Islet precursor cell (in vitro differentiated cells): ENCODE results near the gene SNPH.

Experiments
- DNase-seq: peaks from one replicate; pipeline ENCODE4 v3.0.0-alpha.2; 2018

Gene SNPH

DNA sequence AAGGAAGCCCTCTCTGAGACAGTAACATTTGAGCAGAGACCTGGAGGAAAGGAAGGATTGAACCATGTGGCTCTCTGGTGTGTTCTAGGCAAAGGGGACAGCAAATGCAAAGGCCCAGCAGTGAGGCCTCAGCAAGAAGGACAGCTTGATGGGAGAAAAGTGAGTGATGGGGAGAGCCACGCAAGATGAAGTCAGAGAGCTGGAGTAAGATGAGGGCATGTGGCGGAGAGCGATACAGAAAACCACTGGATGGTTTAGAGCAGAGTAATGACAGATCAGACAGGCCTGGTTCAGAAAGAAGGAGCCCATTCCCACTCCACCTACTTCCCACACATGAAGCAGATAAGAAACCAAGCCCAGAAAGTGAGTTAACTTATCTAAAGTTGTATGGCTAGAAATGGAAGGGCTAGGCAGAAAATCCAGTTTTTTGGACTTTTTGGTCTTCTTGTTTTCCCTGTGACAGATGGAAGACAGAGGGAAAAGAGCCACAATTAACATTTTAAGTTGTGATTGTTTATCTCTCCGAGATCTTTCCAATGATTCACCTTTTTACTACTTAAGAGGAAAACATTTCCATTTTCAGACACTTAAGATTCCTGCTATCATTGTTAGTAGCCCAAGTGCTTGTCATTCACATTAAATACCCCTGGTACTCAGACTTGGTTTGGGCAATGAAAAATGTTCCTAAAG is 723 bp upstream of the SNPH start:
- DNase-seq = no peak

DNA sequence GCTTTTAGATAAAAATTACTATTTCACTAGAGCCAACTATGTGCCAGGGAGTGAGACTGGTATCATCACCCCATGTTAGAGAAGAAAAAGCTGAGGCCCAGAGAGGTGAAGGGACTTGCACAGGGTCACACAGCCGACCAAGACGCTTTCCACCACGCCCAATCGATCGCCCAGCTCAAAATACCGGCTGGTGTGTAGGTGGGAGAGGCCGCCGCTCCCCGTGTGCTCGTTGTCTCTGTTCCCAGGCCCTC is 253 bp upstream of the SNPH start:
- no peak for DNase-seq

DNA sequence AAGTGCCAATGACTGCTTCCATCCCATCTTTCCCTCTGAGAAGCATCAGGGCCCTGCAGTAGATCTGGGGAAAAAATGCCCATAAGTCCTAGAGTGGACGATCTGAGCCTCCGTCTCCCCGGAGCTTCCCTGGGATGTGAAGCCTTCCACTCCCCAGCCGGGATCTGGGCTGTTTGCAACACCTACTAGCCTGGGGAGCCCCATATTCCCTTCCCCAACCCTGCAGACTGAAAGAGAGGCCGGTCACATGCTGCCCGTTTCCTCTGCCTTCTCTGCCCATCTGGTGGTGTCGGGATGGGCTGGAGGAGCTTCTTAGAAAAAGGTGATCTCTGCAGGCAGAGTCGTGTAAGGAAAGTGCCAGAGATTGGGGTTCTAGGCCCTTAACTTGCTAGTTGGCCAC is 1.1 kb downstream of the SNPH start:
- DNase-seq = no peak

DNA sequence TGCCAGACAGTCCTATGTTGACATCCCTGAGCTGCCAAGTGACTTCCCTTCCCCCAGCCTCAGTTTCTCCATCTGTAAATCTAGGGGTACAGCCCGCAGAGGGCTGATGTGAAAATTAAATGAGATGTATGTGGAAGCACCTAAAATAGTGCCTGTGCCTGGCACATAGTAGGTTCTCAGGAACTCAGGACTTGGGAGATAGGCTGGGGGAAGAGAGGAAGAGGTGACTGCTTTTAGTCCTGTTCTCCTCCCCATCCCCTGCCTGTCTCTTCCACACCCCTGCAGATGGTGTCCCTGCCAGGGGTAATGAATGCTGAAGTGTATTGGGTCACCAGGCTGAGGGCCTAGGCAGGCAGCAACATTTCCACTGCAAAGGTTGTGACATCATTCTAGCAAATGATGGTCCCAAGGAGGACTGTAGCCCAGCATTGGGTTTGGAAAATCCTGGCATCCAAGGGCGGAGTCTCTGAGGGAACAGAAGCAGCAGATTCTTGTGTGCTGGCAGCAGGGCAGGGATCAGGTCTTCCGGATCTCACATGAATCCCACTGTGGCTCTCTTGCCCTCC is 1.8 kb downstream of the SNPH start:
- no peak for DNase-seq

DNA sequence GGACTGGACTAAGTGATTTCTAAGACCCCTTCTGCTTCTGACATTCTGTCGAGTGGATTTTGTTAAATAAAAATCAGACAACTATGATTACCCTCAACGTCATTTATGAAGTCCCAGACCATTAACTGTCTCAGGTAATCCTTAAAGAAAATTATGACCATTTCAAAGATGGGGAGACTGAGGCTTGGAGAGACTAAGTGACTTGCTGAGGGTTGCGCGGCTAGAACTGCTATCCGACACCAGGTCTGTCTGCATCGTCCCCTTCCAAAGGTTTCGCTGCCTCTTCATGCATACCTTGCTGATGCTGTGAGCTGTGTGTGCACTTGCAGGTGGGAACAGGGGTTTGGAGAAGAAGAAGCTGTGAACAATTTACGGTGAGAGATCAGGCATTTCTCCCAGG is 3.1 kb downstream of the SNPH start:
- DNase-seq = no peak

DNA sequence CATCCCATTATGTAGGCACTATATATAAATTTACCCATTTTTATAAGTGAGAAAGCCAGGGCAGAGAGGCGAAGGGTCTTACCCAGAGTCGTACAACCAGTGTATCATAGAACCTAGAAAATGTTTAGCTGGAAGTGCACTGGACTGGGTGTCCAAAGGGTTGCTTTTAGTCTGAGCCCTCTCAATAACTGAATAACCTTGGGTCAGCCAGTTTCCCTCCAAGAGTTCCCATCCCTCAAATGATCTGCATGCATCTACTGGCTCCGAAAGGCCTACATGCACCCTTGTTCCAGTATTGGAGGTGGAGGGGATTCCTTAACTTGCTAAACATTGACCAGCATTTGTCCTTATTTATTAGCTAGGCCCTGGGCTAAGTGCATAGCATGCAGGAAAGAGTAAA is 3.8 kb downstream of the SNPH start:
- DNase-seq = no peak

DNA sequence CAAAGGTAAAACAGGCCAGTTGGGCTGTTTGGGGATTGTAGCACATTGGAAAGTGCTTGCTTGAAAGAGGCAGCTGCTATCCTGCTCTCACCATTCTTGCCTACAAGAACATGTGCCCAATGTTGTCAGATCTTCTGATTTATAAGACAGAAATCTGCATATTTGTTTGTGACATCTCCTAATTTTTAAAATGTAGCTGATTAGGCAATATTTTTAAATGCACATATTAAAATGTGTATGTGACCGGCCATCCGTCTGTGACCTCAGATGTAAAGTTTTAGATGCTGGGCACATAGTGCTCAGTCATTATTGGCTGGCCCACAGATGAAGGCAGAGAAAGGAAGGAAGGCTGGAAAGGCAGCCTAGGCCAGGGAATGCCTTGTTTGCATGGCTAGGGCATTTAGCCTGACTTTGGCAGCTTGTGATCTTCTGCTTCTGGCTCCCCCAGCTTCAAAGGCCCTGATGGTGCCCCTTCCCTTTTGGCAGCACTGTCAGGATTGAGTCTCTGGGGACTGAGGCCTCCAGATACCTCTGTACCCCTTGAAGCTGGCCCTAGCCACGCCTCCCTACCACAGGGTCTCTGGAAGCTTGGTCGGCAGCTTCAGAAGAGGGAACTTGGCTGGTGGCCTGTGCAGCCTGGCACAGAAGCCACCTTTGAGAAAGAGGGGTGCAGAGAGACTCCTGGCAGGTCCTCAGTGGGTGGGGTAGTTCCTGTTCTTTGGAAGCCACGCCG is 6.4 kb downstream of the SNPH start:
- DNase-seq = no peak

DNA sequence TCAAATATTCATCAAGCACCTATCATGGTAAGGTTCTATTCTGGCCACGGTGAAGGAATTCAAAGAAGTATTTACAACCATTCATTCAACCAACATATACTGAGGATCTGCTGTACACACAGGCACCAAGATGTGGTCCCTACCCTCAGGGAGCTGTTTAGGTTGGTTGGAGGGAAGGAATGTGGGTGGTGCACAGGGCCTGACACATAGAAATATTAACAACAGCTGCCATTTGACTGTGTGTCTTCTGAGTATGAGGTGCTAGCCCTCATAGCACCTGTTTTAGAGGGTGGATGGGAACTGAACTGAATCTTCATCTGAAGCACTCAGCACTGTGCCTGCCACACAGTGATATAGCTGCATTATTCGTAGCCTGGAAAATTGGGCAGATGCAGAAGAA is 7.3 kb downstream of the SNPH start:
- DNase-seq = no peak

DNA sequence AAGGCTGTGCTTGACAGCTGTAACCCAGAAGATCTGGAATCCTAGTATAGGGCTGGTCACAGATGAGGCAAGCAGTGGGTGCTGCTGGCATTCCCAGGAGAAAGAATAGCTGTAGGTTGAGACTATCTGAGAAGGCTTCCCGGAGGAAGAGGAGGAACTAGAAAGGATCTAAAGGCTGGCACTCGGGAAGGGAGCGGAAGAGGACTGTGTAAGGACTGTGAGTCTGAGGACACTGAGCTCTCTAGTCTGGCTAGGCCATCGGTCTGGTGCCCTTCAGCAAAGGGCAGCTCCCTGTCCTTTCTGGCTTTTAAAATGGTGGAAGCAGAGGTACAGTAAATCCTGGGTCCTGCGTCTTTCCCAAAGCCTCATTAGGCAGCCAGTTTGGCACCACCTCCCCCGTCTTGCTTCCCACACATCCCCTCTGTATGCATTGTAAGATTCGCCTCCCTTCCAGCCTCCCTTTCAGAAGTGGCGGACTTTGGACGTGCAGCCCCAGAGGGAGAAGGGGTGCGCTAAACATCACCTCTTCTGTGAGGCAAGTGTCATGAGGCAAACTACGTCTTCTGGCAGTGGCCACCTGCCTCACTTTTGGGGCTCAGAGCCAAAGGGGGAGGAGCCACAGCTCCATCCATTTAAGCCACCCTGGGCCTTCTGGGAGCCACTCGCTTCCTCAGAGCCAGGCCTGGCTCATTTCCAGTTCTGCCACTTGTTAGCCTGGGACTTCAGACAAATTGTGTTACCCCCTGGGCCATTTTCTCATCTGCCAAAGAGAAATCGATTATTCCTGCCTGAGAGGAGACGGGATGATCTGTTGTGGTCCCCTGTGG is 8.6 kb downstream of the SNPH start:
- no peak for DNase-seq

DNA sequence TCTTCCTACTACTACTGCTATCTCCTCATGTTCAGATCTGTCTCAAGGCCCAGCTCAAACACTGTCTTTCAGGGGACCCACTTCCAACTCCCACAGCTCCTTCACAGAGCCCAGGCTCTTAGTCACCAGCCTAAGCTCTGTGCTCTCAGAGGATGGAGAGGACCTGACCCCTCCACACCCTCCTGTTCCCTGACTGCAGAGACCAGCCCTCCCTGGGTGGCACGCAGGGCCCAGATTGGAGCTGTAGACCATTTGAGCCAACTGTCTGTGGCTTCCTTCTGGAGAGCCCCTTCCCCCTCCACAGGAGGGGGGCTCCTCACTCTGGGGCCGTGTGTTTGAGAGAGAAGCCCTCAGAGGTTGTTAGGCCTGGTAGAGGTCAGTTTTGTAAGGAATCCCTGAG is 9.8 kb downstream of the SNPH start:
- no peak for DNase-seq

DNA sequence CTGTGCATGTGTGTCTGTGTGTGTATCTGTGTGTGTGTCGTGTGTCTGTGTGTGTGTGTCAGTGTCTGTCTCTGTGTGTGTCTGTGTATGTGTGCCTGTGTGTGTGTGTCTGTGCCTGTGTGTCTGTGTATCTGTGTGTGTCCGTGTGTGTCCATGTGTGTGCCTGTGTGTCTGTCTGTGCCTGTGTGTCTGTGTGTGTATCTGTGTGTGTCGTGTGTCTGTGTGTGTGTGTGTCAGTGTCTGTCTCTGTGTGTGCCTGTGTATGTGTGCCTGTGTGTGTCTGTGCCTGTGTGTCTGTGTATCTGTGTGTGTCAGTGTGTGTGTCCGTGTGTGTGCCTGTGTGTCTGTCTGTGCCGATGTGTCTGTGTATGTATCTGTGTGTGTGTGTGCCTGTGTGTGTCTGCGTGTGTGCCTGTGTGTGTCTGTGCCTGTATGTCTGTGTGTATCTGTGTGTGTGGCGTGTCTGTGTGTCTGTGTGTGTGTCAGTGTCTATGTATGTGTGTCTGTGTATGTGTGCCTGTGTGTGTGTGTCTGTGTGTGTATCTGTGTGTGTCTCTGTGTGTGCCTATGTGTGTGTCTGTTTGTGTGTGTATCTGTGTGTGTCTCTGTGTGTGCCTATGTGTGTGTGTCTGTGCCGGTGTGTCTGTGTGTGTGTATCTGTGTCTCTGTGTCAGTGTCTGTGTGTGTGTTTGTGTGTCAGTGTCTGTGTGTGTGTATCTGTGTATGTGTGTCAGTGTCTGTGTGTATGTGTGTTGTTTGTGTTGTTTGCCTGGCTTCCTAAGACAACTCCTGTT is 11.6 kb downstream of the SNPH start:
- peak; percentile 31 for DNase-seq

DNA sequence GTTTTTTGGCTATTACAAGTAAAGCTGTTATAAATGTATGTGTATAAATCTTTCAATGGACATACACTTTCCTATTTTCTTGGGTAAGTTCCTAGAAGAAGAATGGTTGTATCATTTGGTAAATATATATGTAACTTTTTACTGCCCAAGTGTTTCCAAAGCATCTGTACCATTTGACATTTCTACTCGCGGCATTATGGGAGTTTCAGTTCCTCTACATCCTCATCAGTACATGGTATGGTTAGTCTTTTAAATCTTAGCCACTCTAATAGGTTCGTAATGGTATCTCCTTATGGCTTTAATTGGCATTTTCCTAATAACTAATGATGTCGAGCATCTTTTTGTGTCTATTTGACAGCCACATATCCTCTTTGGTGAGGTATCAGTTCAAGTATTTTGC is 12.9 kb downstream of the SNPH start:
- no peak for DNase-seq

DNA sequence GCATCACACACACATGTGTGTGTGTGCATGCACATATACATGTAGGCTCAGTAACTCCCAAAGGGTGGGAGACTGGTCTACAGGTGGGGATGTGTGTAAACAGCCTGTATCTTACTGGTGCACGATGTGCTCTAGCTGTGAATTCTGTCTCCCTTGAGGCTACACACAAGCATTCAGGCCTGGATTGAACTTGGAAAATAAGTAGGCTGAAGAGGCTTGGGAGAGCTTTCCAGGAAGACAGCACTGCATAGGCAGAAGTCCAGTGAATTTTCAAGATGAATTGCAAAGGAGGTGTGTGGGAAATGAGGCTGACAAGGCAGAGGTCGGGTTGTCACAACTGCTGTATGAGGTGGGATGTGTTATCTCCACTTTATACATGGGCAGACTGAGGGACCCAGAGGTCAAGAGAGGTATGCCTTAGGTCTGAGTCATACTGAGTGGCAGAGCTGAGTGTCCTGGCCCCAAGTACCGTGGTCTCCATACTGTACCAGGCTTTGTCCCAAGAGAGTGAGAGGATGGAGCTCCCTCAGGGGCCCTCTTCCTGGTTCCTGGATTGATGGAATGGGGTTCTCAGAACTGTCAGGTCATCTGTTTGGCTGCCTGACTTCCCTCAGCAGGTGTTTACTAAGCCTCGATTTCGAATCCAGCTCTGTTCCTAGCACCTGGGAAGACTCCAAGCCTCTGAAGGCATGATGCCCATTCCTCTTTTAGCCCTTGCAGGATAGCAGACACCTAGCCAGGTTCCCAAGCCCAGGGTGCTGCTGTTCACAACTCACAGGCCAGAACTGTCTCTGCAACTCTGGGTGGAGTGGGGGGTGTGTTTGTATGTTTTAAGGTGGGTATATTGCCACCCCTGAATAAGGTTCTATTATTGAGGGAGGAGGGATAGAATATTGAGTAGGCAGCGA is 14.4 kb downstream of the SNPH start:
- peak; percentile 45 for DNase-seq

DNA sequence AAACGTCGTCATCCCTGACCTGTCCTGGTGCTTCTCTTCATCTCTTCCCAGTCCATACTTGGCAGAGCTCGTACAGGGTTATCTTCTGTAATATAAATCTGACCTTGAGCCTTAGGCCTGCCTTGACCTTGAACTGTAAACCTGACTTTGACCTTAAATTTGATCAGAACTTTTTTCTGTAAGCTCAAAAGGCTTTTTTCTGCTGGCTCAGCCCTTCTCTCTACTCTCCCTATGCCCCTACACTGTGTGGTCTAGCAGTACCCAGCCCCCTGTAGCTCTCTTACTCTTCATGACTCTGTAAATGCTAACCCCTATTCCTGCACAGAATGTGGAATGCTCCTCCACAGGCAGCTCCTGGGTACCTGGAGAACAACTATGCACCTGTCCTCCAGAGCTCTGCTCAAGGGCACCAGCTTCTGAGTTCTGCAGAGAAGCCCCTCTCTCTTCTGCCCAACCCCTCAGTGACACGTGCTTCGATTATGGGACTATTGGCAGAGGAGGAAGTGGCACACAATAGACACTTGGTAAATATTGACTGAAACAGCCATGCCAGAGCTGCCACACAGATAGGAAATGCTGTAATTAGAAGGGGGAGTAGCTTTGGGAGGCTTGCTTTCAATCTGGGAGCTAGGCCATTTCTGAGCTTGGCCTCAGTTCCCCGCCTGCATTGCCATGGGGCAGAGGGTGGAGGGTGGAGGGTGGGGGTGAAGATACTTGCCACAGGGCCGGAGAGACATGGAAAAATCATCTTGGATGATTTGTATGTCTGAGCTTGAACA is 15.4 kb downstream of the SNPH start:
- peak; percentile 27 for DNase-seq

DNA sequence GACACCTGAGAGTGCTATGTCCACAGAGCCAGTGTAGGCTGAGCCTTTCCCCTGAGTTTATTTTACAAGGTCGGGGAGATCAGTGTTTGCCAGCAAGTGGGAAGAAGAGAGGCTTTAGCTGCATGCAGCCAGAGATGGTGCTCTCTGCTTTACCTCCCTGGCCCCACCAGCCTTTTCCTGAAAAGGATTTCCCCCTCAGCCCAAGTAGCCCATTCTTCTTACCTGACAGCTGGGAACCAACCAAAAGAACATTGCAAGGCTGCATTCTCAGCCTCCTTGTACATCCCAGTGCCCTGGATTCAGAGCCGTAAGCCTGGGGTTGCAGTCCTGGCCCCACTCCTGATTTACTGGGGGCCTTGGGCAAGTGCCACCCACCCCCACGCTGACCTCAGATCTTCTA is 16.9 kb downstream of the SNPH start:
- DNase-seq = peak; percentile 41

DNA sequence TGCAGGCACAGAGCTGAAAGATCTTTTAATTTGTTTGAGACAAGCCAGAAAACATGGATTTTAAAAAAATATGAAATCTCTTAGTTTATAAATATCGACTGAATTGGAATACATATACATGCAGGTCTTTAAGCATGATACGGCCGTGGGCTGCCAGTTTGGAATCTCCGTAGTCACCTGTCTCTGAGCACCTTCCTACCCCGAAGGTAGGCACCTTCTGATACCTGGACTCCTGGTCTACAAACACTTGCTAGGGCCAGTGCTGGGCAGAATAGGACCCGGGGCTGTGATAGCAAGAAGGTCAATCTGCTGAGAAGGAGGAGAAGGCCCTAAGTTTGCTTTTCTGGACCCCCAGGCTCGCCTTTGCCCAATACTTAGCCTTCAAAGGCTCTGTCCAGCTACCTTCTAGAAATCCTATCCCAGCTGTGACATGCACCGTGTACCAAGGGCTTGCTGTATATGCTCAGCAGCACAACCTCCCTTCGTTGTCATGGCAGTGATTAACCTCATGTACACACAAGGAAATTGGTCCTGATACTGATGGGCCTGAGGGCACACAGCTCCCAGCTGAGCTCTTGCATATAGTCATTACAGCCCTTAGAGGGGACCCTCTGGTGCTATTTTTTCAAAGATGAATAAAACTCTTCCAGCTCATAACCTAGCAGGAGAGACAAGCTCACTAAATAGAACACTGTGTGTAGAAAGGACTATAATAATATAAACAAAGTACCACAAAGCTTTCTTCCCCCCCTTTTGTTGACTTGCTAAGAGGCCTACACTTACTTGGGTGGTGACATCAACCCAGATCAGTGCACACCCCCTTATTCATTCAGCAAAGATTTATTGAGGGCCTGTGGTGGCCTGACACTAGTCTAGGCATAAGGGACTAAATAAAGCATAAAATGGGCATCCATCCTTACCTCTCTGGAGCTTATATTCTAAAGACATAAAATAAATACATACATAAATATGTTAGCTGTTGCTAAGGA is 17.7 kb downstream of the SNPH start:
- peak; percentile 24 for DNase-seq

DNA sequence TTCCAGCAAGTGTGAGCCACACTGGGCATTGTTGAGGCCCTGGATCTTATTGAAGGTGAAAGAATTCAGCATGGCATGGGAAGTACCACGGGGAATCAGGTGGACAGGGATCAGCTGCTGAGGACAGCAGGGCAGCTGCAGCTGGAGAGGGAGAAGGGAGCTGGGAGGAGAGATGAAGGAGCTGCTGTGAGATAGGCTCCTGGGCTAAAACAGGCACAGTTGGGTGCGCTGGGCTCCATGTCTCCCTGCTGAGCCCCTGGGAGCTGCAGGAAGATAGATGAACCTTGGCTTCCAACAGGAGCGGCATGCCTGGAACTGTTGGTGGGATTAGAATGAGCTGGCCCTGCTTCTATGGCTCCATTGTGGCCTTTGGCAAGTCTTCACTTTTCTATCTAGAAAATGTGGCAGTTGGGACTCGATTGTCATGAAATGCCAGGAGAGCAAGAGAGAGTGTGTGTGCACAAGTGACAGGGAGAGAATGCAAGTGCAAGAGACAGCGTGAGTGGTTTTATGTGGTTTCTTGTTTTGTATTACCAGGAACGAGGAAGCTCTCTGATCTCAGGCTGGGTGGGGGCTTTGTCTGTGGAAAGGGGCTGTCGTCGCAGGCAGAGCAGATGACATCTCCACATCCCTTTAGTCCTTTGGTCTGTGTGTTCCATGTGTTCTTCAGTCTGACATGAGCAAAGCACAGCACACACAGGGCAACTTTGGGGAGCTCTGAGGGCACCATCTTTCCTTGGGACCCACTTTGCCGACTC is 20.4 kb downstream of the SNPH start:
- peak; percentile 41 for DNase-seq

DNA sequence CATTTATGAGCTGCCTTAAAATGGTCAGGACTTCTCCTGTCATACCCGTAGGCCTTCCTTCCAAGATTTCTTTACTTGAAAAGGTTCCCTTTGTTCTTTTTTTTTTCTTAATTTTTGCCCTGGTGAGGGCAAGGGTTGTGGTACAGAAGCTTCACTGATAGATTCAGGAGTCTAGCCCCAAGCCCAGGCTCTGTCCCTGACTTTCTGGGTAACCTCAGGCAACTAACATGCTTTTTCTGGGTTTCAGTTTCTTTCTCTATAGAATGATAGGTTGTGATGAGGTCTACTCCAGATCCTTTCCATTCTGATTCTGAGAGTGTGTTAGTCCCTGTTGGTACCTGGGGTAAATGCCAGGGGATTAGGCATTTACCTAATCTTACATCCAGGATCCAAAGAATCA is 21.2 kb downstream of the SNPH start:
- DNase-seq = no peak
